Keratinocyte (primary cell): ENCODE measurements around the gene A3GALT2.

Experiments
- EZH2 ChIP-seq: IDR thresholded peaks from one replicate; pipeline ENCODE4 v1.6.1; 2012; ENCODE audit warnings: inconsistent platforms, mild to moderate bottlenecking, low read length, moderate library complexity
- TF ChIP-seq, protein P1 (sequence below), 3 experiments: IDR thresholded peaks in 1 of 3; conservative IDR thresholded peaks in 1 of 3; optimal IDR thresholded peaks in 1 of 3; 2 replicates in 2 of 3; 3 replicates in 1 of 3; pipeline versions ENCODE3 to v1.5.1; 2011; ENCODE audit warnings: low read length in 3 of 3, mild to moderate bottlenecking in 3 of 3, moderate library complexity in 2 of 3, control low read depth in 1 of 3, inconsistent platforms in 1 of 3; ENCODE audit not compliant: insufficient read depth in 2 of 3; ENCODE audit errors: extremely low read depth in 1 of 3

DNA sequence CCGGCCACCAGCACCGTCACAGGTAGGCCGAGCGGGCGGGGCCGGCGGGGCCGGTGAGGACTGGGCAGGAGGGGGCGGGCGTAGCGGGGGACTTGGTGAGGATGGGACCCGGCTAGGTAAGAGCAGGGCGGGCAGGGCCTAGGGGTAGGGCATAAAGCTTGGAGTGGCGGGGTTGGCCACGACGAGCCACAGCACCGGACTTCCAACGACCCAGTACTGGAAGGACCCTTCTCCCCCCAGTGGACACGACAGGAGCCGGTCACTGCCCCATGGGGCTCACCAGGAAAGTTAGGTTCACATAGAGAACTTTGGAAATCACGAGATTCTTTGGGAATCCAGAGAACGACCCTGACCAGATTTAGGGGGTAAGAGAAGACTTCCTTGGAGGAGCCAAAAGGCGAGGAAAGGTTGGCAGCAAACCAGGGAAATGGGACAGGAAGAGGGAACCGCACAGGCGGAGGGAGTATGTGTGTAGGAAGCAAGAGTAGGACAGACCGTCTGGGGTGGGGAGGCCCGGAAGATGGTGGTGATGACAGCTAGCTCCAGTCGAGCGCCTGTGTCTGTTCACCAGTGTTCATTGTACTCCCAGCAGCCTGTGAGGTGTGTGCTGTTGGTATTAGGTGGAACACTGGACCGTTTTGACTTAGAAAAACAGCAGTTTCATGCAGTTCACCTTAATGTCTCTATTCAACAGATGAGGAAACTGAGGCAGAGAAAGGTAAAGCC lies 44.2 kb downstream of the A3GALT2 start:
- TF ChIP-seq, protein P1, sequence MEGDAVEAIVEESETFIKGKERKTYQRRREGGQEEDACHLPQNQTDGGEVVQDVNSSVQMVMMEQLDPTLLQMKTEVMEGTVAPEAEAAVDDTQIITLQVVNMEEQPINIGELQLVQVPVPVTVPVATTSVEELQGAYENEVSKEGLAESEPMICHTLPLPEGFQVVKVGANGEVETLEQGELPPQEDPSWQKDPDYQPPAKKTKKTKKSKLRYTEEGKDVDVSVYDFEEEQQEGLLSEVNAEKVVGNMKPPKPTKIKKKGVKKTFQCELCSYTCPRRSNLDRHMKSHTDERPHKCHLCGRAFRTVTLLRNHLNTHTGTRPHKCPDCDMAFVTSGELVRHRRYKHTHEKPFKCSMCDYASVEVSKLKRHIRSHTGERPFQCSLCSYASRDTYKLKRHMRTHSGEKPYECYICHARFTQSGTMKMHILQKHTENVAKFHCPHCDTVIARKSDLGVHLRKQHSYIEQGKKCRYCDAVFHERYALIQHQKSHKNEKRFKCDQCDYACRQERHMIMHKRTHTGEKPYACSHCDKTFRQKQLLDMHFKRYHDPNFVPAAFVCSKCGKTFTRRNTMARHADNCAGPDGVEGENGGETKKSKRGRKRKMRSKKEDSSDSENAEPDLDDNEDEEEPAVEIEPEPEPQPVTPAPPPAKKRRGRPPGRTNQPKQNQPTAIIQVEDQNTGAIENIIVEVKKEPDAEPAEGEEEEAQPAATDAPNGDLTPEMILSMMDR (optimal IDR thresholded peaks at IDR 0.05 in 1 of 3, IDR thresholded peaks at IDR 0.05 in 1 of 3, conservative IDR thresholded peaks at IDR 0.05 in 1 of 3; ENCODE audit: extremely low read depth in 1 of 3, insufficient read depth in 2 of 3, low read length in 3 of 3), result no peak
- TF ChIP-seq EZH2, result no peak
